ENCODE measurements around the gene ABCB6. TPM values are rescaled to one million over a fixed set of nuclear protein-coding genes. Genes with fewer than 3 reads are reported as not detected.
A peak's percentile ranks its signal among the peaks of the same experiment; 100 is the strongest.

Gene ABCB6
- total RNA-seq, 2 donors from 2014 or later: 16.9 to 27.1 TPM

DNA sequence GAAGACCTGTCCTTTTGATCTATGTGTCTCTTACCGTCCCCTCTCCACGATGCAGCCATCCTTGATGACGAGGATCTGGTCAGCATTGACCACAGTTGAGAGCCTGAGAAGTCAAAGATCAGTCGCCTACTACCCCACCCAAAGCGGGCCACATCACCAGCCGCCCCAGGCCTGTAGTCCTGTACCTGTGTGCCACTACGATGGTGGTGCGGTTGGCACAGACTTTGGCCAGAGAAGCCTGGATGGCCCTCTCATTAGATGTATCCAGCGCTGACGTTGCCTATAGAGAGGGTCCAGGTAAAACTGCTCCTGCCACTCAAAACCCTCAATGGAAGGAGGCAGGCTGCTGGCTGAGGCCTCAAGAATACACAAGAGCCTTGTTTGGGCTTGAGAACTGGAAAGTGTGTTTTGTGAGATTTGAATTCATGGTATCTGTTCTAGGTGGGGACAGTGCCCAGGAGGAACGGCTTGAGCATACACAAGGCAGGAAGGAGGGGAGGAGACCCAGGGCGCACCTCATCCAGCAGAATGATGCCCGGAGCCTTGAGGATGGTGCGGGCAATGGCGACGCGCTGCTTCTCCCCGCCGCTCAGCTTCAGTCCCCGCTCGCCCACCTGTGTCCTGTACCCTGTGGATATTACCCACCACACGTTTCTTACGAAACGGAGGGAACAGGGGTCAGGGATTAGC lies 8.4 kb downstream of the ABCB6 start:
- Histone ChIP-seq H3K4me3 (no peak overlapping the region), H3K9ac (ENCODE audit: low read depth in 2 of 2, low read length in 2 of 2) (no peak overlapping the region), H3K9me3 (no peaks in the 10 kb centered on the region), H3K4me1 (no peaks in the 10 kb centered on the region), H3K36me3 (no peaks in the 10 kb centered on the region), H3K27me3 (no peaks in the 10 kb centered on the region), H3K27ac (no peak overlapping the region)
- TF ChIP-seq, protein P1, sequence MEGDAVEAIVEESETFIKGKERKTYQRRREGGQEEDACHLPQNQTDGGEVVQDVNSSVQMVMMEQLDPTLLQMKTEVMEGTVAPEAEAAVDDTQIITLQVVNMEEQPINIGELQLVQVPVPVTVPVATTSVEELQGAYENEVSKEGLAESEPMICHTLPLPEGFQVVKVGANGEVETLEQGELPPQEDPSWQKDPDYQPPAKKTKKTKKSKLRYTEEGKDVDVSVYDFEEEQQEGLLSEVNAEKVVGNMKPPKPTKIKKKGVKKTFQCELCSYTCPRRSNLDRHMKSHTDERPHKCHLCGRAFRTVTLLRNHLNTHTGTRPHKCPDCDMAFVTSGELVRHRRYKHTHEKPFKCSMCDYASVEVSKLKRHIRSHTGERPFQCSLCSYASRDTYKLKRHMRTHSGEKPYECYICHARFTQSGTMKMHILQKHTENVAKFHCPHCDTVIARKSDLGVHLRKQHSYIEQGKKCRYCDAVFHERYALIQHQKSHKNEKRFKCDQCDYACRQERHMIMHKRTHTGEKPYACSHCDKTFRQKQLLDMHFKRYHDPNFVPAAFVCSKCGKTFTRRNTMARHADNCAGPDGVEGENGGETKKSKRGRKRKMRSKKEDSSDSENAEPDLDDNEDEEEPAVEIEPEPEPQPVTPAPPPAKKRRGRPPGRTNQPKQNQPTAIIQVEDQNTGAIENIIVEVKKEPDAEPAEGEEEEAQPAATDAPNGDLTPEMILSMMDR (IDR thresholded peaks at IDR 0.05): no peak
- DNase-seq: peak; percentile 16
- intact Hi-C loops (cut with DNase I): no loop called here

DNA sequence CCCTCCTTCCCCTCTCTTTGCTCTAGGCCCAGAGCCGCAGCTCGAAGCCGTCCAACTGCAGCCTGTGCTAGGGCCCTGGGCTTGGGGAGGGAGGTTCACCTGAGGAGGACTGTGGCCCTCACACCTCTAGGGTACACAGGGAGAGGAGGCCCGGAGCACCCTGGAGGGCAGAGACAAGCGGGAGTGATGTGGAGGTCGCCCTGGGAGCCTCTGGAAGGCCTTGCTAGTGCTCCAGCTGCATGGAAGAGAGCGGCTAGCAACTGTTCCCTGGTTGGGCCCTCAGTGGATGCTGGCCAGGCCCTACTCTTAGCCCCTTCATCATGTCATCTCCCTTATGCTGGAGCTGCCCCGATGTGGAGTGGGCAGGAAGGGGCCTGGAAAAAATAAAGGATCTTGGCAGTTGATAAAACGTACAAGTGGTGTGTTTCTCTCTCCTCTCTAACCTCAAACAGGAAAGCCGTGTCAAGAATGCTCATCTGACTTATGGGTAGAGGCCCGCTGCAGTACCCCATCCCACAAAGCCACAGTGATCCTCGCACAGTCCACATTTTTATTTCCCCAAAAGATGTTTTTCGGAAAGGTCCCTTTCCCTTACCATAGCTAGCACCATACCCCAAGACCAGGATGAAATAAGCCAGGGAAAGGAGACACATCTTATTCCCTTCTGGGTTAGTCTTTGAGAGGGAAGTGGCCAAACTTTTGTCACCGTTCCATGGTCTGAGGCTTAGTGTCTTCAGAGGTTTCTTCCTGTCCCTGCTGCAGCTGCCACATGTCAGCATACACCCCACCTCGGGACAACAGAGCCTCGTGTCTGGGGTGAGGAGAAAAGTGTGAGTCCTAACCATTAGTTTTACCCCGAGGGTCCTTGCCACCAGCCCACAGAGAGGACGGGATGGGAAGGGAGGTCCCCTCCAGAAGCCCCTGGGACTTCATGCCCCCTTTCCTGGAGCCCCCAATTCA lies 9.2 kb downstream of the ABCB6 start:
- no peak for DNase-seq
- TF ChIP-seq, protein P1 (IDR thresholded peaks at IDR 0.05): no peak
- intact Hi-C loops (cut with DNase I): no loop called here
- Histone ChIP-seq H3K4me1 (no peaks in the 10 kb centered on the region), H3K9ac (ENCODE audit: low read depth in 2 of 2, low read length in 2 of 2) (no peak overlapping the region), H3K4me3 (no peak overlapping the region), H3K27me3 (no peaks in the 10 kb centered on the region), H3K27ac (no peak overlapping the region), H3K36me3 (no peaks in the 10 kb centered on the region), H3K9me3 (no peaks in the 10 kb centered on the region)

- no peaks in the 10 kb centered on the region for H3K9me3 ChIP-seq
- H3K27ac ChIP-seq: peak overlapping the region; percentile 92
- TF ChIP-seq, protein P1 (IDR thresholded peaks at IDR 0.05): no peak
- H3K4me3 ChIP-seq: no peak overlapping the region
- no peaks in the 10 kb centered on the region for H3K4me1 ChIP-seq
- intact Hi-C loops (cut with DNase I): loop anchor here (2.0 kb wide), 1 partner anchor 29 kb away; the partner anchor contains the start of gene RETREG2
- DNase-seq: peak; percentile 29
- no peaks in the 10 kb centered on the region for H3K36me3 ChIP-seq
- H3K27me3 ChIP-seq: no peaks in the 10 kb centered on the region
- peak overlapping the region in 1 of 2 donors; percentile 14 for H3K9ac ChIP-seq (ENCODE audit: low read depth in 2 of 2, low read length in 2 of 2)
These were observed 10.6 kb downstream of the ABCB6 start for GRCh38 chr2:219207884-219208740.

- intact Hi-C loops (cut with DNase I): loop anchor here (2.0 kb wide), 1 partner anchor 29 kb away; the partner anchor contains the start of gene RETREG2
- Histone ChIP-seq H3K9ac (ENCODE audit: low read depth in 2 of 2, low read length in 2 of 2) (peak overlapping the region; percentile 15 to 83), H3K36me3 (no peaks in the 10 kb centered on the region), H3K4me3 (peak overlapping the region; percentile 57), H3K9me3 (no peaks in the 10 kb centered on the region), H3K4me1 (no peaks in the 10 kb centered on the region), H3K27me3 (no peaks in the 10 kb centered on the region), H3K27ac (peak overlapping the region; percentile 92)
- no peak for DNase-seq
- TF ChIP-seq, protein P1 (IDR thresholded peaks at IDR 0.05): no peak
These were observed 11.4 kb downstream of the ABCB6 start for GRCh38 chr2:219207134-219207883.
